Testis (tissue), 3 donors: Measurements from ENCODE around the gene HAAO. TPM values are rescaled to one million over a fixed set of nuclear protein-coding genes. Genes with fewer than 3 reads are reported as not detected.

ENCODE experiments used
- DNase-seq: peaks from one replicate; pipeline ENCODE4 v3.0.0-alpha.2; 2019
- H3K27ac ChIP-seq, 2 donors: fragments of 200-600 bp; sonication (generic); one replicate each; pipeline ENCODE4 v1.5.1; 2019
- H3K27me3 ChIP-seq: fragments of 200-600 bp; sonication (generic); one replicate; pipeline ENCODE4 v1.5.1; 2019
- H3K36me3 ChIP-seq: fragments of 200-600 bp; sonication (generic); one replicate; pipeline ENCODE4 v1.5.1; 2017; ENCODE audit warnings: low read depth; ENCODE audit errors: missing control alignments
- H3K4me1 ChIP-seq: fragments of 200-600 bp; sonication (generic); one replicate; pipeline ENCODE4 v1.5.1; 2019
- H3K4me3 ChIP-seq, 2 donors: fragments of 200-600 bp; sonication (generic); one replicate each; pipeline ENCODE4 v1.5.1; 2017 to 2019
- H3K9me3 ChIP-seq: fragments of 200-600 bp; sonication (generic); one replicate; pipeline ENCODE4 v1.5.1; 2017
- CTCF ChIP-seq, 3 experiments: fragments of 450-650 bp in 2 of 3; fragments of 200-600 bp in 1 of 3; sonication (generic) in 1 of 3; IDR thresholded peaks; one replicate each; pipeline ENCODE4 v1.5.1; 2016 to 2019; ENCODE audit warnings: antibody characterized with exemption in 3 of 3, mild to moderate bottlenecking in 2 of 3, moderate library complexity in 1 of 3
- POLR2A ChIP-seq: fragments of 450-650 bp; IDR thresholded peaks from one replicate; pipeline ENCODE4 v1.6.1; 2017; ENCODE audit warnings: antibody characterized with exemption, mild to moderate bottlenecking, moderate library complexity
- WGBS, 2 donors: methylation state at CpG; one replicate each; pipeline ENCODE4 v1.1.5; 2018; 5-methylcytosine and 5-hydroxymethylcytosine counted together
- intact Hi-C: fragments of 100-400 bp; cut with DNase I; formaldehyde crosslinking; loops from one replicate; pipeline ENCODE4 v1.15.1; 2023; ENCODE audit warnings: low total_unique reads
- polyA plus RNA-seq: library from polyadenylated mRNA; stranded (reverse); fragments of 350-450 nt; fragmentation: Illumina TruSeq; extraction: RNeasy Lipid Tissue Mini Kit (QIAGEN cat#74804); gene quantifications from one replicate; pipeline ENCODE4 v1.2.3, GENCODE V29; 2014; ENCODE audit warnings: low read depth, low replicate concordance; ENCODE audit not compliant: insufficient read depth
- total RNA-seq, 2 donors: library from RNA; depleted of rRNA; stranded (reverse); fragments of >200 nt; gene quantifications; one replicate each; pipeline ENCODE4 v1.2.3, GENCODE V29; 2016

Gene HAAO
- total and polyA plus RNA-seq, 3 donors from 2014 or later, result 3.2 to 6.0 (median 5.3) TPM

GRCh38 chr2:42826231-42826630 lies 33.8 kb upstream of the HAAO start:
- TF ChIP-seq CTCF (IDR thresholded peaks at IDR 0.05) (no peak), POLR2A (no peak)
- Histone ChIP-seq H3K36me3 (no peaks in the 10 kb centered on the region), H3K9me3 (no peaks in the 10 kb centered on the region), H3K27ac (no peak overlapping the region), H3K4me3 (no peak overlapping the region), H3K4me1 (peaks cover 24% of the 10 kb centered on the region), H3K27me3 (no peaks in the 10 kb centered on the region)
- 88 to 93% methylated on average over 5 of the region's 5 CpGs for WGBS, 2 donors
- intact Hi-C loops, result no loop called here
- no peak for DNase-seq

GRCh38 chr2:42824454-42824807 lies 32.0 kb upstream of the HAAO start:
- H3K36me3 ChIP-seq, result no peaks in the 10 kb centered on the region
- no peaks in the 10 kb centered on the region for H3K27me3 ChIP-seq
- H3K4me1 ChIP-seq, result peaks cover 15% of the 10 kb centered on the region
- WGBS, 2 donors, result 85 to 87% methylated on average over 2 of the region's 2 CpGs
- TF ChIP-seq POLR2A, result no peak
- TF ChIP-seq CTCF (IDR thresholded peaks at IDR 0.05), result no peak
- DNase-seq, result no peak
- intact Hi-C loops, result no loop called here
- no peak overlapping the region for H3K27ac ChIP-seq
- H3K4me3 ChIP-seq, result no peak overlapping the region
- H3K9me3 ChIP-seq, result no peaks in the 10 kb centered on the region

GRCh38 chr2:42823744-42824453 lies 31.5 kb upstream of the HAAO start:
- no peaks in the 10 kb centered on the region for H3K9me3 ChIP-seq
- intact Hi-C loops, result no loop called here
- H3K4me1 ChIP-seq, result peaks cover 10% of the 10 kb centered on the region
- no peak overlapping the region for H3K27ac ChIP-seq
- H3K36me3 ChIP-seq, result no peaks in the 10 kb centered on the region
- TF ChIP-seq POLR2A (no peak), CTCF (IDR thresholded peaks at IDR 0.05) (no peak)
- no peak overlapping the region for H3K4me3 ChIP-seq
- H3K27me3 ChIP-seq, result no peaks in the 10 kb centered on the region
- 76 to 82% methylated on average over 11 of the region's 11 CpGs for WGBS, 2 donors
- no peak for DNase-seq

- Histone ChIP-seq H3K4me3 (no peak overlapping the region), H3K4me1 (no peaks in the 10 kb centered on the region), H3K27me3 (no peaks in the 10 kb centered on the region), H3K36me3 (no peaks in the 10 kb centered on the region), H3K27ac (no peak overlapping the region), H3K9me3 (no peaks in the 10 kb centered on the region)
- intact Hi-C loops, result no loop called here
- DNase-seq, result no peak
- TF ChIP-seq CTCF (IDR thresholded peaks at IDR 0.05) (no peak), POLR2A (no peak)
- WGBS, 2 donors, result 78 to 90% methylated on average over 2 of the region's 2 CpGs
These were observed 26.8 kb upstream of the HAAO start for GRCh38 chr2:42819160-42819559.

- Histone ChIP-seq H3K4me3 (no peak overlapping the region), H3K27me3 (no peaks in the 10 kb centered on the region), H3K9me3 (no peaks in the 10 kb centered on the region), H3K4me1 (peaks cover 4% of the 10 kb centered on the region), H3K27ac (no peak overlapping the region), H3K36me3 (no peaks in the 10 kb centered on the region)
- intact Hi-C loops, result no loop called here
- 70 to 89% methylated on average over 2 of the region's 2 CpGs for WGBS, 2 donors
- DNase-seq, result no peak
- TF ChIP-seq POLR2A, result no peak
- TF ChIP-seq CTCF (IDR thresholded peaks at IDR 0.05), result no peak
These were observed 23.3 kb upstream of the HAAO start for GRCh38 chr2:42815726-42816125.
